Kidney epithelial cell (primary cell): ENCODE results near the gene SLC35F3. TPM values are rescaled to one million over a fixed set of nuclear protein-coding genes. Genes with fewer than 3 reads are reported as not detected.

Source experiments
- DNase-seq: peaks from one replicate; pipeline ENCODE4 v3.0.0-alpha.2; 2010; ENCODE audit warnings: low read depth
- H3K27me3 ChIP-seq: 2 replicates; pipeline ENCODE4 v1.6.0; 2011; ENCODE audit warnings: low read length; ENCODE audit not compliant: control insufficient read depth, insufficient read depth
- H3K36me3 ChIP-seq: 2 replicates; pipeline ENCODE4 v1.5.1; 2011; ENCODE audit warnings: low read length; ENCODE audit not compliant: control insufficient read depth, insufficient read depth
- H3K4me3 ChIP-seq: 2 replicates; pipeline ENCODE4 v1.5.1; 2011; ENCODE audit warnings: low read depth, mild to moderate bottlenecking, control low read depth, low read length
- CTCF ChIP-seq: IDR thresholded peaks from 2 replicates; pipeline ENCODE4 v1.5.1; 2011; ENCODE audit warnings: mild to moderate bottlenecking, moderate library complexity, low read length, control low read depth, inconsistent platforms; ENCODE audit not compliant: insufficient read depth, poor library complexity, severe bottlenecking
- total RNA-seq: library from RNA; depleted of rRNA; stranded (reverse); fragments of >200 nt; gene quantifications from 2 replicates; pipeline ENCODE4 v1.2.3, GENCODE V29; 2015

Gene SLC35F3
- total RNA-seq, 1 donor from 2014 or later, result 1.1 TPM

- Histone ChIP-seq H3K36me3 (no peaks in the 10 kb centered on the region), H3K4me3 (no peak overlapping the region), H3K27me3 (peaks cover 2% of the 10 kb centered on the region)
- TF ChIP-seq CTCF, result no peak
- no peak for DNase-seq
Measured at GRCh38 chr1:234327577-234328164, 423.2 kb downstream of the SLC35F3 start.

GRCh38 chr1:234330843-234331215 lies 426.4 kb downstream of the SLC35F3 start:
- no peak for DNase-seq
- Histone ChIP-seq H3K27me3 (no peaks in the 10 kb centered on the region), H3K36me3 (no peaks in the 10 kb centered on the region), H3K4me3 (no peak overlapping the region)
- no peak for TF ChIP-seq CTCF

GRCh38 chr1:234331507-234331906 lies 427.0 kb downstream of the SLC35F3 start:
- Histone ChIP-seq H3K27me3 (no peaks in the 10 kb centered on the region), H3K4me3 (no peak overlapping the region), H3K36me3 (no peaks in the 10 kb centered on the region)
- TF ChIP-seq CTCF, result no peak
- DNase-seq, result no peak

- TF ChIP-seq CTCF, result no peak
- no peak overlapping the region for H3K4me3 ChIP-seq
- no peaks in the 10 kb centered on the region for H3K27me3 ChIP-seq
- no peak for DNase-seq
- H3K36me3 ChIP-seq, result no peaks in the 10 kb centered on the region
Measured at GRCh38 chr1:234336359-234336758, 431.9 kb downstream of the SLC35F3 start.

- TF ChIP-seq CTCF, result no peak
- Histone ChIP-seq H3K4me3 (no peak overlapping the region), H3K36me3 (no peaks in the 10 kb centered on the region), H3K27me3 (no peaks in the 10 kb centered on the region)
- DNase-seq, result no peak
Measured at GRCh38 chr1:234337233-234337632, 432.8 kb downstream of the SLC35F3 start.

GRCh38 chr1:234340528-234340927 lies 436.1 kb downstream of the SLC35F3 start:
- Histone ChIP-seq H3K27me3 (no peaks in the 10 kb centered on the region), H3K4me3 (no peak overlapping the region), H3K36me3 (no peaks in the 10 kb centered on the region)
- no peak for TF ChIP-seq CTCF
- no peak for DNase-seq
